Astrocyte of the spinal cord (primary cell): ENCODE measurements around the gene TTN.

Experiments
- DNase-seq: peaks from one replicate; pipeline ENCODE4 v3.0.0; 2011; ENCODE audit warnings: low read depth, low spot score
- H3K4me3 ChIP-seq: 2 replicates; pipeline ENCODE4 v1.5.1; 2011; ENCODE audit warnings: low read depth, mild to moderate bottlenecking, low read length, moderate library complexity
- CTCF ChIP-seq: IDR thresholded peaks from 2 replicates; pipeline ENCODE4 v1.5.1; 2012; ENCODE audit warnings: low read depth, mild to moderate bottlenecking, low read length, inconsistent platforms
- in situ Hi-C: cut with HindIII; loops from 2 replicates; pipeline ENCODE4 v1.10.0; 2017; ENCODE audit warnings: low sequenced_read_pairs

The TTN gene

DNA sequence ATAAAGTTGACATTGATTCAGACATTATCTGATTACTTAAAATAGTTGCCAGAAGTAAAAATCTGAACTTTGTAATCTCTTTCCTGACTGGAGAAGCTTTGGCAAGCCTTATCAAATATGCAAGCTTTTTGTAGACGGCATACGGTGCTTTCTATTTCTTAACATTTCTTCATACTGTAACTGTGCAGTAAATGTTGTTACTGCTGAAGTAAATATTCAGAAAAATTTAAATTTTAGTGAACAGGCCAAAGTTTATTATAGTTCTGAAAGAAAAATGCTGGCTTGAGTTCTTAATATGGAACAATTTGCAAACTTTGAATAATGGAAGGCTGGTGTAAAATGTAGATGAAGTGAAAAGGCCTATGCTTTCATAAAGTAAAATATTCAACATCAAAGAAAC, 1.8 kb downstream of the TTN start:
- in situ Hi-C loops: no loop called here
- no peak for TF ChIP-seq CTCF
- DNase-seq: no peak
- no peak overlapping the region for H3K4me3 ChIP-seq

DNA sequence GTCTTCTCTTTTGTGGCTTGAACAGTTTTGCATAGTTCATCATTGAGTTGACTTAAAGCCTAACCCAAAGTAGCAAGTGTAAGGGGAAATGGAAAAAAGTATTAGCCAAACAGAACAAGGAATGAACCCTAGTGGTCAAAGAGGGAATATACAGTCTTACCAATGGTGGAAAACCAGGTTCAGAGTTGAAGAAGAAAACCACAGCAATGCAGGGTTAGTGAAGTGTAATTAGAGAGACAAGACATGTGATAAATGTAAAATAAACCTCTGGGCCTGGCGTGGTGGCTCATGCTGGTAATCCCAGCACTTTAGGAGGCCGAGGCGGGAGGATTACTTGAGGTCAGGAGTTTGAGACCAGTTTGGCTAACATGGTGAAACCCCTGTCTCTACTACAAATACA, 2.4 kb downstream of the TTN start:
- peak; percentile 44 for TF ChIP-seq CTCF
- H3K4me3 ChIP-seq: no peak overlapping the region
- DNase-seq: no peak
- in situ Hi-C loops: no loop called here

DNA sequence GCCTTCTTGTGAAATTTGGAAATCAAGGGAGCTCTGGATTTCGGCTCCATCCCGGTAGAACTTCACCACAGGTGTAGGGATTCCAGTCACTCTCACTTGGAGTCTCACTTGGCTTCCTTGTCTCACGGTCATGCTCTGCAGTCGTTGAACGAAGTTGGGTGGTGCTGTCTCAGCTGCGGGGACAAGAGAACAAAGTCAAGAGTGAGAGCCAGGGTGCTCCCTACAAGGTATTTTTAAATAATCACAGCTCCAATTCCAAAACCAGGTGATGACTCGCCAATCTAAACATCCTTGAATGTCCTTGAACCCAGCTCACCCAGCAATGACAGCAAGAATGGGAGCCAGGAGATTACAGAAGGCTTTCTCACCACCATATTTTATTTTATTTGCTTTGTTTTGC, 6.7 kb downstream of the TTN start:
- in situ Hi-C loops: no loop called here
- TF ChIP-seq CTCF: no peak

GRCh38 chr2:178799305-178799704, 7.9 kb downstream of the TTN start:
- no peak overlapping the region for H3K4me3 ChIP-seq
- in situ Hi-C loops: no loop called here
- DNase-seq: no peak
- no peak for TF ChIP-seq CTCF

More for the DNA sequence above, 6.7 kb downstream of the TTN start:
- H3K4me3 ChIP-seq: no peak overlapping the region
- no peak for DNase-seq

GRCh38 chr2:178796079-178796677, 11.0 kb downstream of the TTN start:
- no peak overlapping the region for H3K4me3 ChIP-seq
- in situ Hi-C loops: no loop called here
- peak; percentile 49 for TF ChIP-seq CTCF
- peak; percentile 74 for DNase-seq

GRCh38 chr2:178787934-178788333, 19.3 kb downstream of the TTN start:
- in situ Hi-C loops: no loop called here
- H3K4me3 ChIP-seq: no peak overlapping the region
- TF ChIP-seq CTCF: no peak
- DNase-seq: no peak

- in situ Hi-C loops: no loop called here
- no peak for DNase-seq
- no peak for TF ChIP-seq CTCF
These were observed 20.1 kb downstream of the TTN start for GRCh38 chr2:178787155-178787554.

More at GRCh38 chr2:178787155-178787554, 20.1 kb downstream of the TTN start:
- no peak overlapping the region for H3K4me3 ChIP-seq
